ENCODE measurements around the gene ANKRD60. TPM values are rescaled to one million over a fixed set of nuclear protein-coding genes. Genes with fewer than 3 reads are reported as not detected.

The ANKRD60 gene
- total RNA-seq, 2 donors from 2014 or later, result not detected

DNA sequence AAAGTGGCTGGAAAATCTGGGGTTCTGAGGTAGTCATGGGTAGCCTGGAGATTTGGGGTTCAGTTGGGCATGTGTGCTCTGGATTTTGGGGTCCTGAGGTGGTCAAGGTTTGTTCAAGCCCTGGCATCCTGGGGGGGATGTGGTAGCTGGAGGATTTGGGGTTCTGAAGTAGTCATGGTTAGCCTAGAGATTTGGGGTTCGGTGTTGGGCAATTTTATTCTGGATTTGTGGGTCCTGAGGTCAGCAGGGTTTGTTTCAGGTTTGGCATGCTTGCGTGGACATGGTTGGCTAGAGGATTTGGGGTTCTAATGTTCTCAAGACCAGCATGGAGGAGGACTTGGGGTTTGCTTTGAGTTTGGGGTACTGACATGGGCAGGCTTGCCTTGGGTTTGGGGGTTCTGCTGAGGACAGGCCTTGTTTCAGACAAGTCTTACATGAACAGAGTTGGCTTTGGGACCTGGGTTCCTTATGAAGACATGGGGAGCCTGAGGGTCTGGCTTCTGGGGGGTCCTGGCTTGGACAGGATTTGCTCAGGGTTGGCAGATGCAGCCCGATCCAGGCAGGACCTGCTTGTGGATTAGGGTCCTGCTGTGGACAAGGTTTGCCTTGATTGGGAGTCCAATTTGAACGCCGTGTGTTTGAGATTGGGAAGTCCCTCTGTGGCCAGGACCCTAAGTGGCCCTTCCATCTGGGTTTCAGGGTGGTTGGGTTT is 906 bp downstream of the ANKRD60 start:
- intact Hi-C loops (cut with DNase I), result no loop called here

DNA sequence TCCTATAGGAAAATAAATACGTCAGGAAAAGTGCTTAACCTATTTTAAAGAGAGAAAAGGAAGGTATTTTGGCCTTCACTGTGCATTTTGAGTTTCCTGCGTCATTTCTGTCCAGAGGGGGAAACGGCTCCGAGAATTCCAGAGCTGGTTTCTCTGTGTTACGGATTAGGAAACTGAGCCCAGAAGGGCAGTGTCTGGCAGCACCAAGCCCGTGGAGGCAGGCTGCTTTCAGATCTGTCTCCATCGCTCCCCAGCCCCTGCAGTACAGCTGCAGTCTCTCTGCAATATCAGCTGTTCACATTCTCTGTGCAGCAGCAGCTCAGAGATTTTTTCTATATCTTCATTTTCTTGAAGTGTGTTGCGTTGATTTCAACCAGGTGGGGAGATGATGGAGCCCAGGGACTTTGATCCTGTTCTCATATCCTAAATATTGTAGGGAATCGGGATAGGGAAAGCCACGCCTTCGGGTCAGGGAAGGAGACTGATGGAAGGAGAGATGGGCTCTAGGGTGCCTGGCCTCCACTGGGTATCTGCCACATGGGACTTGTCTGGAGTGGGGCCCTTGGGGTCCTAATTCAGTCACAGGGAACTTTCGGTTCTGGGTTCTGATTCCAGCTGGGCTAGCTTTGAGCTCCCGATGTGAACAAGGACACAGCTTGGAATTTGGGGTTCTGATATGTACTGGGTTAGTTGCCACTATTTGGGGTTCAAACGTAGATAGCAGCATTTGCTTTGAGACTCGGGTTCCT is 2.8 kb downstream of the ANKRD60 start:
- intact Hi-C loops (cut with DNase I), result no loop called here
- no peak for DNase-seq
- no peak for ATAC-seq

More for the DNA sequence above, 906 bp downstream of the ANKRD60 start:
- DNase-seq (no peak), ATAC-seq (no peak)

DNA sequence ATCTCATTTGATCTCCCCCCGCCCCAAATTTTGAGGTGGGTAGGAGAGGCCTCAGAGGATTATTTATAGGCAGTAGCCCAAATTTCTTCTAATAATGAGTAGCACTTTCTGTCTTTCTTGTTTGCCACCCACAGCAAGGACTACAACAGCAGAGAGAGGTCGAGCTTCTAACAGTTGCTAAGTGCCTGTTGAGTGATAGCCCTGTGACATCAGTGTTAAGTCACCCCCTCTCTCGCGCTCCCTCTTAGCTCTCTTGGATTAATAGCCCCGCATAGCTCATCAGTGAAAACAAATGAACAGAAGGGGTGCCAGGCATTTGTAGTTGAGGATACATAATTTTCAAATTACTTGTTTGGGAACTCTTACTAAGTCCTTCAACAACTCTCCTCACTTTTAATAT is 3.5 kb downstream of the ANKRD60 start:
- DNase-seq, result no peak
- ATAC-seq, result peak in 1 of 2 donors; percentile 30
- intact Hi-C loops (cut with DNase I), result no loop called here

DNA sequence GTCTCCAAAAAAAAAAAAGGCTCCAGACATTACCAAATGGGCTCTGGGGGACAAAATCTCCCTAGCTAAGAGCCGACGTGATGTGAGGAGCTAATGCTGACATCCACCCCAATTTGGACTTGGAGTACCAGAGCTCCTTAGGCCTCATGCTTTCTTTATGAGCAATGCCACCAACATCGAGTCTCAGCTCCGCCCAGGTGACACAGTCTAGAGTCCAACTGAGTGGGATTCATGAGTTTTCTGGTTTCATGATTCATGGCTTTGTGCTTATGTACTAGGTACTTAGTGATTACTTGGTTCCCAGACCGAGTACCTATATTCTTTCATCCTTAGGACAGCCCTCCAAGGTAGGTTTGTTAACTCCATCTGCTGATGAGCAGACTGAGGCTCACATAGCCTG is 4.4 kb downstream of the ANKRD60 start:
- intact Hi-C loops (cut with DNase I), result no loop called here
- no peak for DNase-seq
- ATAC-seq, result no peak

DNA sequence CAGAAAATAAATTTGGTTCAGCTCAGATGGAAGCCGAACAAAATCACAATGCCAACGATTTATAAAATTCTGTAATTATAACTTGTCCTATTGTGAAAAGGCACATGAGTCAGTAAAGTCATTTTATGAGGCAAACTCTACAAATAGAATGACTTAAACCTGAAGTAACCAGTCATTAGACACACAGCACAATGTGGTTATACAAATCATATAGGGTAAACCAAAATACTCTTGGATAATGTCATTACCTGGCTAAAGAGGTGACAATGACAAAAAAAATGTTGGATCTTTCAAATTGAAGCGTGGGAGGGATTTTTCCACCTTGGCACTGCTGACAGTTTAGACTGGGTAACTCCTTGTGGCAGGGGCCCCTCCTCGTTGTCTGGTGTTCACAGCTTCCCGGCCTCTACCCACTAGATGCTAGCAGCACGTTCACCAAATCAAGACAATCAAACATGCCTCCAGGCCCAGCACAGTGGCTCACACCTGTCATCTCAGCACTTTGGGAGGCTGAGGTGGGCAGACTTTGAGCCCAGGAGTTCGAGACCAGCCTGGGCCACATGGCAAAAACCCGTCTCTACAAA is 5.0 kb downstream of the ANKRD60 start:
- intact Hi-C loops (cut with DNase I), result no loop called here
- DNase-seq, result no peak
- no peak for ATAC-seq

DNA sequence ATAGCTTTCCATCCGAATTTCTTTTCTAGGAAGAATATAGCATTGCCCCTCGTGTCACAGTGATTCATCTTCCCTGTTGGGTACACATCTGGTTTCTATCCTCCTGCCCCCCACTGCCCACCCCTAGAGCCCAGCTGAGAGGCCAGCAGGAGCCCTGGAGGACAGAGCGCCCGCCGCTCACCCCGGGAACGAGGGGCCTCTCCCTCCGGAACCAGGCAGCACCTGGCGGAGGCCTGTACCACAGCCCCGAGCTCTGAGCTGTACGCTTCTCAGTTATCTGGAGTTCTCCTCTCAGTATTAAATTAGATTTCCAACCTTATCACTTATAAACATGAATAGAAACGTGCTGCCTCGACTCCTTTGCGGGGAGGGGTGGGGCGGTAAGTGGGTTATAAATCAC is 6.0 kb downstream of the ANKRD60 start:
- ATAC-seq (no peak), DNase-seq (no peak)
- intact Hi-C loops (cut with DNase I), result no loop called here

DNA sequence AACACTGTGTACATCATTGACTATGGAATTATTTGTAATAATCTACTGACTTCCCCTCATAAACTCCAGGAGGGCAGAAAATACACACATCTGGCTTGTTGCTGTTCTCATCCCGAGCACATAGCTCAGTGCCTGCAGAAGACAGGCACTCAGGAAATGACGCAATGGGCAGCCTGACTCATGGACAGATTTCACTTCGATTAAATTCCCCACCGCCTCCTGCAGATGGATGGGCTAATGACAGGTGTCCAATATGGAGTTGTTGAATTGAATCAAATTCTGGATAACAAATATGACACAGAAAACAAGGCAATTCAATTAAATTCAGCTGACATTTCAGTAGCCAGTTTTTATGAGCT is 9.1 kb downstream of the ANKRD60 start:
- intact Hi-C loops (cut with DNase I), result no loop called here
- ATAC-seq (no peak), DNase-seq (no peak)

DNA sequence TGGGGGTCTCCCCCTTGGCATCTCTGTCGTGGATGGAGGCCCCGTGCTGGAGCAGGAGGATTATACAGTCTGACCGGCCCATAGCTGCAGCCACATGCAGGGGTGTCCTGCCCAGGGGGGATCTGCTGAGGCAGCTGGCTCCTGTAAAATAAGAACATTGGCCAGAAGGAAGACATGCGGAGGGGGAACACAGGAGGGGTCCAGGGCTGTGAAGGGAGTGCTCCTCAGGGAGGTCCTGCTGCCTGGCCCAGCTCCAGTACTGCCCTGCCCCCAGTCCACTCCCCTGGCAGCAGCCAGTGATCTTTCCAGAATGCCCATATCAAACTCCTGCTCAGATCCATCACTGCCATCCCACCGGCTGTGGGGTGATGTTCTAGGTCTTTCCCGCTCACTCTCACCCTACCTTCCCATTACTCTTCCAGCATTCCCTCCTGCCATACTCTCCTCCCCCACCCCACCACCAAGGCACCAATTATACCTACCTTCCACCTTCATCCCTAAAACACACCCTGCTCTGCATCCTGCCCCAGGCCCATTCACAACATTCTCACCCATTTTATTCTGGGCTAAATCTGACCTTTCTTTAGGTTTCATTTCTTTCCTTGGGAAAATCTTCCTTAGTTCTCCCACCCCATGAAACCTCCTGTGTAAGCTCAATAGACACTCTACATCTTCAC is 9.7 kb downstream of the ANKRD60 start:
- intact Hi-C loops (cut with DNase I), result no loop called here
- DNase-seq (no peak), ATAC-seq (no peak)

DNA sequence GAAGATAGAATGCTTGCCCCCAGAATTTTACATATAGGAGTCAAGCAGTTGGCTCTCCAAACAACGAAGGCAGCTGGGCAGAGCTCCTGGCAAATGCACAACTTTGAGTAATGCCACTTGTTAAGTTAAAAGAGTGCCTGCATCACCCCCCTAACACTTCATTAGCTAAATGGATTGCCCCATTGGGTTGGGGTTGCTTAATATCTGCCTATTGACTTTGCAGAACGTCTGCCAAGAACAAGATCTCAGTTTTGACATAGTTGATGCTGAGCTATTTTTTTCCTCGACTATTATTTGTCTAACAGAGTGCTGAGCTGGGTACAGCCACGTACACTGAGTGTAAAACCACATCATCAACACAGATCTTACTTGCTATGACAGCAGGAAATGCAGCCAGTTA is 12.1 kb downstream of the ANKRD60 start:
- intact Hi-C loops (cut with DNase I), result no loop called here
- no peak for ATAC-seq
- DNase-seq, result no peak

DNA sequence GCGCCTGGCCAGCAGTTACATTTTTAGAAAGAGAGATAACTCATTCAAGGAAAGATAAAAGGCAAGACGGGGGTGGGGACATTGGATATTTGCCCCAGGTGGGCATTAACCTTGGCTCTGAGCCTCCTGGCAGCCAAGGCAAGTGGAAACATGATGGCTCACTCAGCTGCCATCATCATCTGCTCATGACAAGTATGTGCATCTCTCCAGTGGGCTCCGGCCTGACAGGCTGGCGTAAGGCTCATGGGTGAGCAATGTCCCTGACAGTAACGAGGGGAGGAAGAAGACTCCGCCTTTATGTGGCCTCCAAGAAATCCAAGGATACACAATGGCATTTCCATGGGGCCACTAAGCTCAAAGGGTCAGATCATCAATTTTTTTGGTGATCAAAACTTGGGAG is 13.3 kb downstream of the ANKRD60 start:
- ATAC-seq (no peak), DNase-seq (no peak)
- intact Hi-C loops (cut with DNase I), result no loop called here

DNA sequence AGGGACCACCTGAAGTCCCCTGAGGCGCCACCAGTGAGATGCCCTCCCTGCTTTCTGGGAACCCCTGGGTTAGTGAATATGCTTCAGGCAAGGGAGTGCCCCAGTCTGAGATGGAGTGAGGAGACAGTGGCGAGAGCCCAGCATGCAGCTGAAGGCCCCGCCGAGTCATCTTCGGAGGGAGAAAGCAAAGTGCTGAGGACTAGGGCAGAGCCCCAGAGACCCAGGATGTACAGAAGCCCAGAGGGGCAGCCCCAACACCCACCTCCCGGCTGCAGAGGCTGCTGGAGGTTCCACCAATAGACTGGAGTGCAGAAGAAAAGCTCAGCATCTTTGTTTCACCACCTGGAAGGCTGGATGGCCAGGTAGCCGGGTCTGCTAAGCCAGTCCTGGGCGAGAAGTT is 14.1 kb downstream of the ANKRD60 start:
- ATAC-seq (no peak), DNase-seq (no peak)
- intact Hi-C loops (cut with DNase I), result loop anchor here in 1 of 2 donors (5.0 kb wide), 1 partner anchor 697 kb away; no protein-coding TSS in a partner anchor

DNA sequence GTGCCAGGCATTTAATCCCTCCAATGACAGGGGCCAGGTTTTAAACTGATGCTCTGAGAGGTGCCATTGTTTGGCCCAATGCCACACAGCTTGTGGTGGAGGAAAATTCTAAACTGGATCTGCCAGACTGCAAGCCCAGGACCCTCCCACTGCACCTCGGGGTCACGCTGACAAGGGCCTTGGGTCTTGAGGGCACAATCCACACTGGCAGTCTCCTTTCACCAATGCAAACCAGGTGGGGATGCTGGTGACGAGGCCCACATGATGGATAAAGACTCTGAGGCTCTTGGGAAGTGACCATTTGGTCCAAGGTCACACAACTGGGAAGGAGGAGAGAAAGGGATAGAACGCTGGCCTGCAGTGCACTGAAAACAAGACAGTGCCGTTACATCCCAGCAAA is 14.7 kb downstream of the ANKRD60 start:
- DNase-seq (no peak), ATAC-seq (no peak)
- intact Hi-C loops (cut with DNase I), result loop anchor here in 1 of 2 donors (5.0 kb wide), 1 partner anchor 696 kb away; no protein-coding TSS in a partner anchor

DNA sequence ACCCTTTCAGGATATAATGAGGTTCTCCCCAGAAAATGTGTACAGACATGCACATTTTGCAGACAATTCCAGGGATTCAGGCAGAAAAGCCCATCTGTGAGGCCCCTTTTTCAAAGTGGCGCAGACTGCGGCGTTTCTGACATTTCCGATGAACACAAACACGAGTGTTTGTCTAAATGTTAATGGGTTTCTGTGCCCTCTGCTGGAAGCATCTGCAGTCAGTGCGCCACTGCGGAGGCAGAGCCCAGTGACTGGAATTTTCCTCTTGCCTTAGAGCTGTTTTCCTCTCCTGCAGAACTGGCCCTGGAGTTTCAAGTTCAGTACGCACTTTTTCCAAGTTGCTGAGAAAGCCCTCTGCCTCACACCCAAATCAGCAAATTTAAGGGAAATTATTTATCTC is 15.3 kb downstream of the ANKRD60 start:
- no peak for ATAC-seq

DNA sequence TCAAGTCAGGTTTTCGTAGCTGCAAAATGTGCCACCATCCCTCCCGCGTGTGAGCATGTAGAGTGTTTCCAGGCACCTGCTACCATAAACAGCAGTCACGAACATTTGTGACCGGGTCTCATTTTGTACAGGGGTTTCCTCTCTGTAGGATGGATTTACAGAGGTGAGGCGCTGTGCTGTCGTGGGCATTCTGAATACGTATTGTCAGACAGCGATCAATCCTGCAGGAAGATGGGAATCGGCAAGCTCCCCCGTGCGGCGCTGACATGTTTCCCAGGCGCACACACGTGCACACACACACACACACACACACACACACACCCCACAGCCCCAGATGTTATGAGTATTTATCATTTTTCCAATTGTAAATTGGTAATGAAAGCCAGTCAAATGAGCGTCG is 15.8 kb downstream of the ANKRD60 start:
- intact Hi-C loops (cut with DNase I), result loop anchor here in 1 of 2 donors (5.0 kb wide), 1 partner anchor 695 kb away; no protein-coding TSS in a partner anchor
- ATAC-seq, result no peak

More for the DNA sequence above, 15.3 kb downstream of the ANKRD60 start:
- intact Hi-C loops (cut with DNase I), result loop anchor here in 1 of 2 donors (5.0 kb wide), 1 partner anchor 696 kb away; no protein-coding TSS in a partner anchor
- no peak for DNase-seq

DNA sequence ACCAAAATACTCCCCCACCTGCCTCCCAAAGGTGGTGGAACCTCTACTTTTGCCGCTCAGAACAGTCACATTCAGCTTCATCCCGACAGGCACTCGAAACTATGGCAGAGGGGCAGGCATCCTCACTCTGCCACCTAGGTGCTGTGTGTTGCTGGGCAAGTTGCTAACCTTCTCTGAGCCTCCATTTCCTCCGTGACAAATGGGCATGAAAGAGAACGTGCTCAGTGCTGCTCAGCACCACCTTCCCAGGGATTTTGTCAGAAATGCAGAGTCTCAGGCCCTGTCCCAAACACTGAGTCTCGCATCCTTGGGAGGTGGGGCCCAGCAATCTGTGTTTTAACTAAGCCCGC is 18.1 kb downstream of the ANKRD60 start:
- ATAC-seq (no peak), DNase-seq (no peak)
- intact Hi-C loops (cut with DNase I), result loop anchor here in 1 of 2 donors (5.0 kb wide), 1 partner anchor 693 kb away; no protein-coding TSS in a partner anchor

More for the DNA sequence above, 15.8 kb downstream of the ANKRD60 start:
- DNase-seq, result no peak

DNA sequence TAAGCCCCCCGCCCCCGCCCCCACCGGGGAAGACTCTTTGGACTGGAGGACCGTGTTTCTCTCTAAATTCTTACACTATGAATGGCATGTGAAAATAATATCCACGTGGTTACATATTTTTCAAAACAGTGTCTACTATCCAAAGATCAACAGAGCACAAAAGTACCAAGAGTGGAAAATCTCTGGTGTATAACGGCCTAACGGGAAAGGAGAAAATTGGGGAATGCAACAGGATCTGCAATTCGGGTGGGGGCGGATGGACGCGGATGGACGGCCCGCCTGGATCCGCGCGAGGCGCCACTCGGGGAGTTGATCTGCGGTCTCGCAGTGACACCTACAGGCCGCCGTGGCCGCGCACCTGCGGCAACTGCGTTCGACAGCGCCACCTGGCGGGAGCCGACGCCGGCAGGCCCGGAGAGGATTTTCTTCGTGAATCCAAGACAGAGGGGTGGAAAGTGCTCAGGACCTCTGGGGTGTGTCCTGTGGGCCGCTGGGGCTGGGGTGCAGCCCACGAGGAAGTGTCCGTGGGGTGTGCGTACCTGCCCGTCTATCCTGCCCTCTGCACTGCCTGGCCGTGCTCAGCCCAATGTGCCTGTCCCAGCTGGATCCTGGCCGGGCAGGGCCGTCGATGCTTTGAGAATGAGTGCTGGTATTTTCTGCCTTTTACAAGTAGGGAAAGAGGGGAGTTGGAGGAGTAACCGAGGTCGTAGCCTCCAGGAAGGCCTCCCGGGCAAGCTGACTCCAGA is 18.6 kb downstream of the ANKRD60 start:
- DNase-seq (peak; percentile 87), ATAC-seq (peak; percentile 87 to 91)
- intact Hi-C loops (cut with DNase I), result loop anchor here (2.0 to 5.0 kb wide), 4 partner anchors 613 to 695 kb away; no protein-coding TSS in a partner anchor

DNA sequence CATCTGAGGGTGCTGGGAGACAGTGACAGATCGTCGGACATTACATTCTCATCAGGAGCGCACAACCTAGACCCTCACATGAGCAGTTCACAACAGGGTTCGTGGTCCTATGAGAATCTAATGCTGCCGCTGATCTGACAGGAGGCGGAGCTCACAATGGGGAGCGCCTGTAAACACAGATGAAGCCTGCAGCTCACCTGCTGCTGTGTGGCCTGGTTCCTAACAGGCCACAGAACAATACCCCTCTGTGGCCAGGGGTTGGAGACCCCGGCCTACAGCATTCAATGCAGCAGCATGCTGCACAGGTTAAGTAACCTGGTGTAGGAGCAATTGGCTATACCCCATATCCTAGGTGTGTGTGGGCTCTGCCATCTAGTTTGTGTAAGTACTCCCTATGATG is 19.5 kb downstream of the ANKRD60 start:
- intact Hi-C loops (cut with DNase I), result loop anchor here (2.0 to 5.0 kb wide), 3 partner anchors 612 to 694 kb away; no protein-coding TSS in a partner anchor
- ATAC-seq (no peak), DNase-seq (no peak)

DNA sequence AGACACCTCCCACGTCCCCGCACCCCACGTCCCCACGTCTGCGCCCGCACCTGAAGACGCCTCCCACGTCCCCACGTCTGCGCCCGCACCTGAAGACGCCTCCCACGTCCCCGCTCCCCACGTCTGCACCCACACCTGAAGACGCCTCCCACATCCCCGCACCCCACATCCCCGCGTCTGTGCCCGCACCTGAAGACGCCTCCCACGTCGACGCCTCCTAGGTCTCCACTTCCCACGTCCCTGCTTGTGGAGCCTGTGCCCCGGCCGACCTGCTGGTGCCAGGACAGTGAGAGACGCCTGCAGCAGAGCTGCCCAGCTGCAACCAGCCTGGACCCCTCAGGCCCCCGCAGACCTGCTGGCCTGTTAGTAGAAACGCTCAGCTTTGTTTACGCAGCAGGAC is 22.6 kb downstream of the ANKRD60 start:
- ATAC-seq (no peak), DNase-seq (no peak)
- intact Hi-C loops (cut with DNase I), result loop anchor here in 1 of 2 donors (5.0 kb wide), 1 partner anchor 609 kb away; no protein-coding TSS in a partner anchor

DNA sequence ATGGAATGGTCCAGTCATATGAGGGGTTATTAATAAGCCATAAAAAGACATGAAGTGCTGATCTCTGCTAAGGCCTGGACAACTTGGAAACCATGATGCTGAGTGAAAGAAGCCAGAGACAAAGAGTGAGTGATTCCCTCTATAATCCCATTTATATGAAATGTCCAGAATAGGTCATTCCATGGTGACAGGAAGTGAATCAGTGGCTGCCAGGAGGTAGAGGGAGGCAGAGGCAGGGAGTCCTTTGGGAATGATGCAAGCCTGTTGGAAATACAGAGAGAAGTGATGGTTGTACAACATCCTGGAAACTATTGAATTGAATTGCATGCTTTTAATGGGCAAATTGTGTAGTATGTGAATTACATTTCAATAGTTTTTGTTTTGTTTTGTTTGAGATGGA is 26.4 kb downstream of the ANKRD60 start:
- intact Hi-C loops (cut with DNase I), result loop anchor here in 1 of 2 donors (5.0 kb wide), 1 partner anchor 590 kb away; no protein-coding TSS in a partner anchor
- no peak for DNase-seq
- no peak for ATAC-seq
